ENCODE measurements around the gene KMT2E.

KMT2E gene

GRCh38 chr7:105118612-105119600 is 104.9 kb downstream of the KMT2E start:
- TF ChIP-seq CTCF (IDR thresholded peaks at IDR 0.05; ENCODE audit: extremely low read depth, insufficient read depth, missing control alignments), result no peak
- DNase-seq (ENCODE audit: low spot score), result no peak
- in situ Hi-C loops (cut with MboI; ENCODE audit: low pct_unique_long_range_greater_than_20kb, low sequenced_read_pairs, unreplicated experiment), result no loop called here

DNA sequence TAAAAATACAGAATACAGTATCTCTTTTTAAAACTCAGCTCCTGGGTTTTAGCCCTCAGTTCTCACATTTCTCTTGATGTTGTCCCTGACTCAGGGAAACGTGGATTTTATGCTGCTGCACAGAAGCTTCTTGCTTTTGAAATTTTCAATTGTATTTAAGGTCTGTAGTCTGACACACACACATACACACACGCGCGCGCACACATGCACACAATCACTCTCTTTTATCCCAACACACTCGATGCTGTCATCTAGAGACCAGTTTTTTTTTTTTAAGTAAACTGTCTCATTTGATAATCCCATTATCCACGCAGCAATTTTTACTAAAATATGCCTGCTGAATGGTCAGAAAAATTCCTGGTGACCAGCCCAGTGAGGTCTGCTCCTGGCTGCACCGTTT is 108.6 kb downstream of the KMT2E start:
- no peak for TF ChIP-seq CTCF (IDR thresholded peaks at IDR 0.05; ENCODE audit: extremely low read depth, insufficient read depth, missing control alignments)
- no peak for DNase-seq (ENCODE audit: low spot score)
- in situ Hi-C loops (cut with MboI; ENCODE audit: low pct_unique_long_range_greater_than_20kb, low sequenced_read_pairs, unreplicated experiment), result no loop called here

GRCh38 chr7:105125745-105126144 is 111.7 kb downstream of the KMT2E start:
- no peak for DNase-seq (ENCODE audit: low spot score)
- no peak for TF ChIP-seq CTCF (IDR thresholded peaks at IDR 0.05; ENCODE audit: extremely low read depth, insufficient read depth, missing control alignments)
- in situ Hi-C loops (cut with MboI; ENCODE audit: low pct_unique_long_range_greater_than_20kb, low sequenced_read_pairs, unreplicated experiment), result no loop called here

GRCh38 chr7:105126436-105126975 is 112.5 kb downstream of the KMT2E start:
- DNase-seq (ENCODE audit: low spot score), result no peak
- in situ Hi-C loops (cut with MboI; ENCODE audit: low pct_unique_long_range_greater_than_20kb, low sequenced_read_pairs, unreplicated experiment), result no loop called here
- no peak for TF ChIP-seq CTCF (IDR thresholded peaks at IDR 0.05; ENCODE audit: extremely low read depth, insufficient read depth, missing control alignments)

GRCh38 chr7:105127179-105127578 is 113.2 kb downstream of the KMT2E start:
- TF ChIP-seq CTCF (IDR thresholded peaks at IDR 0.05; ENCODE audit: extremely low read depth, insufficient read depth, missing control alignments), result no peak
- in situ Hi-C loops (cut with MboI; ENCODE audit: low pct_unique_long_range_greater_than_20kb, low sequenced_read_pairs, unreplicated experiment), result no loop called here
- no peak for DNase-seq (ENCODE audit: low spot score)

DNA sequence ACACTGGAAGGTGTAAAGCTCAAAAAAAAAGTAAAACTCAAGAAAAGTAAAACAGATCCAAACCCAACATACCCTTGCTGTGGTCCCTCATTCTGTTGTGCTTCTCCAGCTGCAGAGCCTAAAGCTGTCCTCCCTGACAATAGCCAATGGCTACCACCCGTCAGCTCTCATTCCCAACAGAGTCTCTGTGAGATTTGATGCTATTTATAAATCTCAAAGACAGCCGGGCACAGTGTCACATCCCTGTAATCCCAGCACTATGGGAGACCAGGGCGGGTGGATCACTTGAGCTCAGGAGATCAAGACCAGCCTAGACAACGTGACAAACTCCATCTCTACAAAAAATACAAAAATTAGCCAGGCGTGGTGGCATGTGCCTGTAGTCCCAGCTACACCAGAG is 116.0 kb downstream of the KMT2E start:
- in situ Hi-C loops (cut with MboI; ENCODE audit: low pct_unique_long_range_greater_than_20kb, low sequenced_read_pairs, unreplicated experiment), result no loop called here
- TF ChIP-seq CTCF (IDR thresholded peaks at IDR 0.05; ENCODE audit: extremely low read depth, insufficient read depth, missing control alignments), result no peak
- no peak for DNase-seq (ENCODE audit: low spot score)
